NCI-H2227 (cell line): ENCODE measurements around the gene VPS26A.

ENCODE experiments used
- DNase-seq: peaks from one replicate; lab custom pipeline; 2025; ENCODE audit not compliant: unreplicated experiment; lab: John Stamatoyannopoulos, UW

VPS26A gene

GRCh38 chr10:69218831-69219230 lies 94.9 kb downstream of the VPS26A start:
- no peak for DNase-seq

- no peak for DNase-seq
Measured at GRCh38 chr10:69220041-69220451, 96.1 kb downstream of the VPS26A start, which contains the start of gene HKDC1. TSS of gene HKDC1 (plus strand) at chr10:69220332. CDS start at chr10:69220436, 104 bp downstream.

DNA sequence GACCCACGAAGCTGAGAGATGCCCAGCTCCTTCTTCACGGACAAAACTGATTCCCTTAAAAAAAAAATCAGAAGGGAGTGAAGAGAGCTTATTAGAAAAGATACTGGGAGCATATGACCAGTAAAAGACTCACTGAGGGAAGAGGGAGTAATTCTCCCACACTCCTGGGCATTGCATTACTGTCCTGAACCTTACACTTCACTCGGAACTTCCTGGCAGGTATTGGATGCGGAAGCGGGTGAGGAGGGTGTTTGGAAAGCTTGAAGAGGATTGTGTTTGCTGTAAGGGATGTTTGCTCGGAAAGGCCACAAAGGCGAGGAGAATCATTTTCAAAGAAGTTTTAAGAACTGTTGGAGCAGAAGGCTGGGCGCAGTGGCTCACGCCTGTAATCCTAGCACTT lies 96.5 kb downstream of the VPS26A start:
- no peak for DNase-seq
